Measurements from ENCODE around the gene C4orf33.

GRCh38 chr4:129149906-129150305 lies 54.0 kb downstream of the C4orf33 start:
- TF ChIP-seq YY1 (IDR thresholded peaks at IDR 0.05; ENCODE audit: insufficient read depth, insufficient read length) (no peak), ZNF274 (IDR thresholded peaks at IDR 0.05; ENCODE audit: low read depth, low read length) (no peak)
